Uterus (tissue), 2 donors: ENCODE measurements around the gene CTLA4.

Source experiments
- CTCF ChIP-seq, 4 experiments: fragments of 200-600 bp in 2 of 4; fragments of 450-650 bp in 2 of 4; sonication (generic) in 2 of 4; IDR thresholded peaks; one replicate each; pipeline ENCODE4 v1.5.1; 2016 to 2019; ENCODE audit warnings: antibody characterized with exemption in 4 of 4, mild to moderate bottlenecking in 2 of 4, moderate library complexity in 1 of 4
- POLR2A ChIP-seq, 2 donors: fragments of 450-650 bp; IDR thresholded peaks; one replicate each; pipeline ENCODE4 v1.6.1; 2016; ENCODE audit warnings: antibody characterized with exemption in 2 of 2, mild to moderate bottlenecking in 1 of 2, moderate library complexity in 1 of 2

GRCh38 chr2:203841654-203842053 lies 25.9 kb upstream of the CTLA4 start:
- no peak for TF ChIP-seq CTCF (IDR thresholded peaks at IDR 0.05)
- no peak for TF ChIP-seq POLR2A (IDR thresholded peaks at IDR 0.05)
